ENCODE data around the gene ODAD4. TPM values are rescaled to one million over a fixed set of nuclear protein-coding genes. Genes with fewer than 3 reads are reported as not detected.

ODAD4 gene
- total RNA-seq, 3 donors from 2014 or later = 0.26 to 0.91 (median 0.79) TPM

GRCh38 chr17:41942626-41943373 lies 12.4 kb downstream of the ODAD4 start:
- no peaks in the 10 kb centered on the region for H3K9me3 Mint-ChIP-seq
- DNase-seq (no peak), ATAC-seq (no peak)
- no peaks in the 10 kb centered on the region for H3K27me3 Mint-ChIP-seq (ENCODE audit: low read depth)
- no peak overlapping the region for H3K4me3 Mint-ChIP-seq
- no peaks in the 10 kb centered on the region for H3K36me3 Mint-ChIP-seq (ENCODE audit: insufficient read depth)
- H3K4me1 Mint-ChIP-seq (ENCODE audit: low read depth) = no peaks in the 10 kb centered on the region

- ATAC-seq (no peak), DNase-seq (no peak)
- no peaks in the 10 kb centered on the region for H3K27me3 Mint-ChIP-seq (ENCODE audit: low read depth)
- H3K4me1 Mint-ChIP-seq (ENCODE audit: low read depth) = no peaks in the 10 kb centered on the region
- H3K4me3 Mint-ChIP-seq = no peak overlapping the region
- H3K9me3 Mint-ChIP-seq = no peaks in the 10 kb centered on the region
- H3K36me3 Mint-ChIP-seq (ENCODE audit: insufficient read depth) = no peaks in the 10 kb centered on the region
Measured at GRCh38 chr17:41943492-41943891, 13.1 kb downstream of the ODAD4 start.

- no peaks in the 10 kb centered on the region for H3K4me1 Mint-ChIP-seq (ENCODE audit: low read depth)
- ATAC-seq = no peak
- H3K9me3 Mint-ChIP-seq = no peaks in the 10 kb centered on the region
- H3K36me3 Mint-ChIP-seq (ENCODE audit: insufficient read depth) = no peaks in the 10 kb centered on the region
- H3K4me3 Mint-ChIP-seq = no peak overlapping the region
- DNase-seq = no peak
- H3K27me3 Mint-ChIP-seq (ENCODE audit: low read depth) = no peaks in the 10 kb centered on the region
Measured at GRCh38 chr17:41944943-41945342, 14.5 kb downstream of the ODAD4 start.

GRCh38 chr17:41948762-41949460 lies 18.5 kb downstream of the ODAD4 start:
- Mint-ChIP-seq H3K4me1 (ENCODE audit: low read depth) (no peaks in the 10 kb centered on the region), H3K4me3 (no peak overlapping the region), H3K27me3 (ENCODE audit: low read depth) (no peaks in the 10 kb centered on the region), H3K36me3 (ENCODE audit: insufficient read depth) (no peaks in the 10 kb centered on the region), H3K9me3 (no peaks in the 10 kb centered on the region)
- no peak for DNase-seq
- ATAC-seq = no peak

GRCh38 chr17:41956522-41956921 lies 26.1 kb downstream of the ODAD4 start:
- Mint-ChIP-seq H3K4me3 (no peak overlapping the region), H3K9me3 (no peaks in the 10 kb centered on the region), H3K36me3 (ENCODE audit: insufficient read depth) (no peaks in the 10 kb centered on the region), H3K27me3 (ENCODE audit: low read depth) (no peaks in the 10 kb centered on the region), H3K4me1 (ENCODE audit: low read depth) (no peaks in the 10 kb centered on the region)
- DNase-seq = no peak
- ATAC-seq = no peak

GRCh38 chr17:41957031-41957868 lies 26.8 kb downstream of the ODAD4 start:
- no peaks in the 10 kb centered on the region for H3K4me1 Mint-ChIP-seq (ENCODE audit: low read depth)
- H3K4me3 Mint-ChIP-seq = no peak overlapping the region

GRCh38 chr17:41957869-41958439 lies 27.5 kb downstream of the ODAD4 start:
- no peaks in the 10 kb centered on the region for H3K4me1 Mint-ChIP-seq (ENCODE audit: low read depth)
- no peak for ATAC-seq
- H3K27me3 Mint-ChIP-seq (ENCODE audit: low read depth) = no peaks in the 10 kb centered on the region
- no peaks in the 10 kb centered on the region for H3K36me3 Mint-ChIP-seq (ENCODE audit: insufficient read depth)
- no peaks in the 10 kb centered on the region for H3K9me3 Mint-ChIP-seq
- no peak overlapping the region for H3K4me3 Mint-ChIP-seq
- no peak for DNase-seq

More at GRCh38 chr17:41957031-41957868, 26.8 kb downstream of the ODAD4 start:
- no peaks in the 10 kb centered on the region for H3K36me3 Mint-ChIP-seq (ENCODE audit: insufficient read depth)
- no peak for DNase-seq
- no peaks in the 10 kb centered on the region for H3K9me3 Mint-ChIP-seq
- no peak for ATAC-seq
- no peaks in the 10 kb centered on the region for H3K27me3 Mint-ChIP-seq (ENCODE audit: low read depth)

GRCh38 chr17:41959030-41959335 lies 28.6 kb downstream of the ODAD4 start:
- H3K4me3 Mint-ChIP-seq = no peak overlapping the region
- H3K4me1 Mint-ChIP-seq (ENCODE audit: low read depth) = no peaks in the 10 kb centered on the region
- DNase-seq (no peak), ATAC-seq (no peak)
- no peaks in the 10 kb centered on the region for H3K27me3 Mint-ChIP-seq (ENCODE audit: low read depth)
- H3K9me3 Mint-ChIP-seq = no peaks in the 10 kb centered on the region
- no peaks in the 10 kb centered on the region for H3K36me3 Mint-ChIP-seq (ENCODE audit: insufficient read depth)

GRCh38 chr17:41959336-41960095 lies 29.1 kb downstream of the ODAD4 start:
- H3K4me1 Mint-ChIP-seq (ENCODE audit: low read depth) = no peaks in the 10 kb centered on the region
- no peak for ATAC-seq

GRCh38 chr17:41962111-41962510 lies 31.7 kb downstream of the ODAD4 start:
- H3K36me3 Mint-ChIP-seq (ENCODE audit: insufficient read depth) = no peaks in the 10 kb centered on the region
- H3K4me1 Mint-ChIP-seq (ENCODE audit: low read depth) = peaks cover 11% of the 10 kb centered on the region
- H3K4me3 Mint-ChIP-seq = no peak overlapping the region
- ATAC-seq = no peak
- no peak for DNase-seq
- no peaks in the 10 kb centered on the region for H3K27me3 Mint-ChIP-seq (ENCODE audit: low read depth)
- no peaks in the 10 kb centered on the region for H3K9me3 Mint-ChIP-seq

More at GRCh38 chr17:41959336-41960095, 29.1 kb downstream of the ODAD4 start:
- no peaks in the 10 kb centered on the region for H3K9me3 Mint-ChIP-seq
- no peaks in the 10 kb centered on the region for H3K36me3 Mint-ChIP-seq (ENCODE audit: insufficient read depth)
- H3K27me3 Mint-ChIP-seq (ENCODE audit: low read depth) = no peaks in the 10 kb centered on the region
- no peak overlapping the region for H3K4me3 Mint-ChIP-seq
- no peak for DNase-seq

GRCh38 chr17:41962768-41963434 lies 32.5 kb downstream of the ODAD4 start:
- H3K36me3 Mint-ChIP-seq (ENCODE audit: insufficient read depth) = no peaks in the 10 kb centered on the region
- peaks cover 18% of the 10 kb centered on the region for H3K4me1 Mint-ChIP-seq (ENCODE audit: low read depth)
- H3K4me3 Mint-ChIP-seq = no peak overlapping the region
- peak in 1 of 2 donors; percentile 19 for ATAC-seq
- no peaks in the 10 kb centered on the region for H3K27me3 Mint-ChIP-seq (ENCODE audit: low read depth)
- no peaks in the 10 kb centered on the region for H3K9me3 Mint-ChIP-seq
- DNase-seq = peak; percentile 64

- H3K4me1 Mint-ChIP-seq (ENCODE audit: low read depth) = peaks cover 25% of the 10 kb centered on the region
- DNase-seq (peak; percentile 50), ATAC-seq (peak; percentile 42 to 45)
- no peaks in the 10 kb centered on the region for H3K27me3 Mint-ChIP-seq (ENCODE audit: low read depth)
- no peaks in the 10 kb centered on the region for H3K9me3 Mint-ChIP-seq
- H3K36me3 Mint-ChIP-seq (ENCODE audit: insufficient read depth) = peaks cover 3% of the 10 kb centered on the region
- peak overlapping the region; percentile 81 for H3K4me3 Mint-ChIP-seq
Measured at GRCh38 chr17:41965694-41966462, 35.5 kb downstream of the ODAD4 start.
